Measurements from ENCODE around the gene LIMA1.
"Not testable (repeated sequence)": the region's sequence is repeated elsewhere in the genome, so short reads cannot be mapped to it uniquely, and the experiment has no call there.

The LIMA1 gene

DNA sequence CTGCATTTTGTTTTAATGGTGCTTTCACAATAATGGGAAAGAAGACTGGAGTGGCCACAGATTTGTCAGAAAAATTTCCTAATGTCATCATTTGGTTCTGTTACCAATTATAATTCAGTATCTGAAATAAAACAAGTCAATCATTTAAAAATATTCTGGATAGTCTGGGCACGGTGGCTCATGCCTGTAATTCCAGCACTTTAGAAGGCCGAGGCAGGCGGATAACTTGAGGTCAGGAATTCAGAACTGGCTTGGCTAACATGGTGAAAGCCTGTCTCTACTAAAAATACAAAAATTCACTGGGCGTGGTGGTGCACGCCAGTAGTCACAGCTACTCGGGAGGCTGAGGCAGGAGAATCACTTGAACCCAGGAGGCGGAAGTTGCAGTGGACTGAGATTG, 4.0 kb upstream of the LIMA1 start:
- no peak for DNase-seq (ENCODE audit: low read depth in 1 of 2, low spot score in 1 of 2)

DNA sequence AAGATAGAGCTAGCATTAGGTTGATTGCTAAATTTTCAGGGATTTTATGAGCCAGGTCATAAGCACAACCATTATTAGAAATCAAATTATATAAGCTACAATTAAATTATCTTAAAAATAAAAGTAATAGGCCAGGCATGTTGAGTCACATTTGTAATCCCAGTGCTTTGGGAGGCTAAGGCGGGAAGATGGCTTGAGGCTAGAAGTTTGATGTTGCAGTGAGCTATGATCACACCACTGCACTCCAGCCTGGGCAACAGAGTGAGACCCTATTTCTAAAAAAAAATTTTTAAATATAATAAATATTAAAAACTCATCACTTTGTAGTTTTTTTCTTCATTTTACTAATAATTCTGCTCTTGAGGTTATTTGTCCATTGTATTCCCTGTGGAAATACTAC, 1.9 kb upstream of the LIMA1 start:
- DNase-seq (ENCODE audit: low read depth in 1 of 2, low spot score in 1 of 2): no peak

DNA sequence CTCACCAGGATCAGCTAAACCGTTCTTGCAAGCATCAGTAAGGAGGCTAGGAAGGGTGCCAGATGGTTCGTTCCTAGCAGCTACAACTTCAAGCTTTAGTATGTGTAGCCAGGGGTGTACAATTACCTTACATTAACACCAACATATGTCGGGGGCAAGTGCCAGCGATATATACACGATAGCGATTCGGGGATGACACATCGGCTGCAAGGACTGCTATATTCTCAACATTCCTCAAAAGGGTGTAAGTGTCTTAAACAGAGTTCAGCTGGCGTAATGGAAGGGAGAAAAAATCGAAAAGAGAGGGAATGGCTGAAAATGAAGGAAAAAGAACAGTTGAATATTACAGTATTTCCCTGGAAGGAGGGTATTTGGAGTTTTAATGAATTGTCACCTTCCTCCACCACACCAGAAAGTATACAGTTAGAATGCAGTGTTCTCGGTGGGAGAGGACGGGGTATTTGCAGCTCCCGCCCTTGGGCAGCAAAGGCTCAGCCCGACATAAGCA, 545 bp downstream of the LIMA1 start:
- no peak for DNase-seq (ENCODE audit: low read depth in 1 of 2, low spot score in 1 of 2)

DNA sequence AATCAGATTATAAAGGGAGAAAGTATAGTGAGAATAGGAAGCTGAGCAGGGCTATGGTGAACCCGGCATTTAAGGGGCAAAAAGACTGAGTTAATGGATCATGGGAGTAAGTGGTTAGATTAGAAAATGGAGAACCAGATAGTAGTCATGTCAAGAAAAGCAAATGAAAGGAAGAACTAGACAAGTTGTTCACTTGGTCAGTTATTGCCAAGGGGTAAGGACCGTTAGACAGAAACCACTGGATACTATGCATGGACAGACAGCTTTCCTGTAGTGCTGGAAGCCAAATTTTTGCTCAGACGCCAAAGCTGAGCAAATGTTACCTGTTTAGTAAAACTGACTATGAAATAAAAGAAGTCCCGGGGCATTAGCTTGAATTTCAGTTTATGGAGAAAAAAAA, 3.8 kb downstream of the LIMA1 start:
- DNase-seq (ENCODE audit: low read depth in 1 of 2, low spot score in 1 of 2): no peak

DNA sequence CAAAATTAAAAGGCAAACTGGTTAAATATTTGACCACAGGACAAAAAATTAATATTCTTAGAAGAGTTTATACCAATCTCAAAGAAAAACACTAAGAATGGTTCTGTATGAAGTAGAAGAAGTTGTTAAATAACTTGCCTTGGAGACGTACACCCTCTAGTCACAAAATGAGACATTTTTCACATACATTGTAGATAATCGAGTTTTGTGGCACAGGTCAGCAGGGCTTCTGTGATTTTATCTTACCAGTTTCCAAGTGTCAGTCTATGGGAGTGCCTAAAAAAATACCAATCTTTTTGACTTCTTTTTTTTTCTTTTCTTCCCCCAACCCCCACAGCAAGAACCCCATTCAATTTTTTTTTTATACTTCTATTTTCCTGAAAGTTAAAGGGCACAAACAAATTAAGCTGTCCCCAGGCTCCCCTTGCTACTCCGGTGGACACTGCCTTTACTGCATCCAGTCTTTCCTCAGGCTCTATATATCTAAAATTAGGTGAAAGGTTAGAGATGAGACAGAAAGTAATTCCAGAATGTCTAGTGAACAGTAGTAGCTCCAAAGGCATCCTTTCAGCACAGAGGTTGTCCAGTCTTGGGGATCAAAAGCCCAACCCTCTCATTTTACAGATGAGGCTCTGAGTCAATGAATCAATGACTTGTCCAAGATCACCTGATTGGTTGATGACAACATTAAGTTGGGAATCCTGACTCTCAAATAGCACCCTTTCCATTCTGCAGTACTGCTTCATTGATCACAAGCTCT, 6.2 kb downstream of the LIMA1 start:
- no peak for DNase-seq (ENCODE audit: low read depth in 1 of 2, low spot score in 1 of 2)

DNA sequence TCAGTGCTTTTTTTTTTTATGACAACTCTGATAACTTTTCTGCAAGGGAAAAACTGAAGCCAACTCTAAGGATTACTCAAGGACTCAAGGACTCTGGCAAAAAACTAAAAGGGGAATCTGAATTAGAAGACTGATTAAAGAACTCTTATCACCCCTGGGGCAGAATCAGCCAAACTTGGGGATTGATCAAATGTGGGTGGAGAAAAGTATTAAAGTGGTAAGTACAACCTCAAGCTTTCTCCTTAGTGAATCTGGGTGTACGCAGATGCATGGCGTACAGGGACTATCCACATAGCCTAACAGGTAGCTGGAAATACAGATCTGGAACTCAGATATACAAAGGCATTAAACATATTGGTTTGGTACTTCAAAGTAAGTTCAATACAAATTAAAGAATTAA, 7.3 kb downstream of the LIMA1 start:
- DNase-seq (ENCODE audit: low read depth in 1 of 2, low spot score in 1 of 2): no peak

DNA sequence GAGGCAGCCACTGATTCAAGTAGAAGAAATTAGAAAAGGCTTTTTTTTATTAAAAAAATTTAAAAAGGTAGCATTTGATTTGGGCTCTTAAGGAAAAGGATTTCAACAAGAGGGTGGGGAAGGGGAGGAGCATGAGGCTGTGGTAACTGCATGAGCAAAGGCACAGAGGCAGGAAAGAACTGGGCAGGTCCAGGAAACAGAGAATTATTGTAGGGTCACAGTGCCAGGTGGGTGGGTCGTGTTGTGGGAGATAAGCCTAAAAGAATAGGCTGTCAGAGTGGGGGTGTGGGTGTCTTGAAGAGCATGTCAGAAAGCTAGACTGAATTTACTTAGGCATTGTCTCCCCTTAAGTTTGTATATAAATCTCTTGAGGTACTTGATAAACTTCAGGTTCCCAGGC, 7.8 kb downstream of the LIMA1 start:
- no peak for DNase-seq (ENCODE audit: low read depth in 1 of 2, low spot score in 1 of 2)

DNA sequence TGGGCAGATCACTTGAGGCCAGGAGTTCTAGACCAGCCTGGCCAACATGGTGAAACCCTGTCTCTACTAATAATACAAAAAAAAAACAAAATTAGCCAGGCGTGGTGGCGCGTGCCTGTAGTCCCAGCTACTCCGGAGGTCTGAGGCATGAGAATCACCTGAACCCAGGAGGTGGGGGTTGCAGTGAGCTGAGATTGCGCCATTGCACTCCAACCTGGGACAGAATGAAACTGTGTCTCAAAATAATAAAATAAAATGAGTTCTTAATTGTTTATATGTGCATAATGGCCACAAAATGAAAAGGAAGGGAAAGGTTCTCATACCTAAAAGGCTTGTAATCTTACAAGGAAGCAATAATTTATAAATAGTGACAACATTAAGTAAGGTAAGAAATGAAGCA, 8.2 kb downstream of the LIMA1 start:
- DNase-seq (ENCODE audit: low read depth in 1 of 2, low spot score in 1 of 2): not testable (repeated sequence)

DNA sequence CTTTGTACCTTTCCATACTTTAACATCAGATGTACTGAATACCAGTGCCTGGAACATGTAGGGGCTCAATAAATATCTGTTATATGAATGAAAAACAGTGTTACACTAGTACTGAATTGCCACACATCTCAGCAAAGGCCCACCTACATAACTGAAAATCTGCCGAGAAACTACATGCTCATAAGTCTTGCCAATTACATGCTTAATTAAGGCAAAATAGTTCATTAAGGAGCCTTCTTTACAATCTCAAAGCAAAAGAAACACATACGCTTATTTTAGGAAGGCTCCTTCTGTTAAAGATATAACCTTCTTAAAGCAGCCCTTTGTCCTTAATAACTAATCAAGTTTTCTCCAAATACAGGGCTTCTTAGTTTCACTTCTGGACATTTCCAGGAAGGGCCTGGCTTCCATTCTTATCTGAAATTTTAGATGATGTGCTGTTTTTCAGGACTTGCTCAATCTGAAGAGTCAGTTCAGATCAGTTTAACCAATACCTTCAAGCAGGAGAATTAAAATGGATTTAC, 11.5 kb downstream of the LIMA1 start:
- DNase-seq (ENCODE audit: low read depth in 1 of 2, low spot score in 1 of 2): no peak

DNA sequence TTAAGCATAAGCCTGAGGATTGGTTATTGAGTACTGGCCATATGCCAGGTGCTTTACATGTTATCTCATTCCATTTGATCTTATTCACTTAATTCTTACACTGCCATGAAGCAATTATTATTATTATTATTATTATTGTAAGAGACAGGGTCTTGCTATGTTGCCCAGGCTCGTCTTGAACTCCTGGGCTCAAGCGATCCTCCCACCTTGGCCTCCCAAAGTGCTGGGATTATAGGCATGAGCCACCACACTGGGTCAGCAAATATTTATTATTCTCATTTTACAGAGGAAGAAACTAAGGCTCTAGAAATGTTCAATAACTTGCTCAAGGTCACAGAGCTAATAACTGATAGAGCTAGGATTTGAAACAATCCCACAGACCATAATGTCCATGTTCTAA, 14.8 kb downstream of the LIMA1 start:
- DNase-seq (ENCODE audit: low read depth in 1 of 2, low spot score in 1 of 2): no peak

DNA sequence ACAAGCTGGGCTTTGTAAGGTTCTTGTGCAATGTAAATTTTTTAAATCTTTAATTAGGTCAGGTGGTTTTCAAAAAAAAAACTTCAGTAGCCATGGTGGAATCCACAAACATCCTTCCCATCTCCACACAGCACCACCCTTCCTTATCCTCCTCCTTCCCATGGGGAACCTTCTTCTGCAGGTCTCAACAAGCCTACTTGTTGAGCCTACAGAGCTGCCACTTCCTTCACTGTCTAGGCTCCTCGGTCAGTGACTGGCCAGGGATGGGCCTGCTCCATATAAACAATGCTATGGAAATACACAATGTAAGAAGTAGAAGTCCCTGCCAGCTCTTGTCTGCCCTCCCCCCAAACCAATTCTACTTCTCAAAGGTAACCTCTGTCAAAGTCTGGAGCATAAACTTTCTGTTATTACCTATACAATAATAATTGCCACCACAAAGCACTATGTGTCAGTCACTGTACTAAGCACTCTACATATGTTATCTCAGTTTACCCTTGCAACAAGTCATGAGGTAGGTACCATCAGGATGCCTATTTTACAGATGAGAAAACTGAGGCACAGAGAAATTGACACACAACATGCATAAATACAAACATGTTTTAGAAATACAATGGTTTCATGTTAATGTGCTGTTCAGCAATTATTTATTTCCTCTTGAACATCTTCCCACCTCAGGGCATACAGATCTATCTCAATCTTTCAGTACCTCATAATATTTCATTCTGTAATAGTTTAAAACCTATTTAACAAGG, 17.4 kb downstream of the LIMA1 start:
- DNase-seq (ENCODE audit: low read depth in 1 of 2, low spot score in 1 of 2): no peak

DNA sequence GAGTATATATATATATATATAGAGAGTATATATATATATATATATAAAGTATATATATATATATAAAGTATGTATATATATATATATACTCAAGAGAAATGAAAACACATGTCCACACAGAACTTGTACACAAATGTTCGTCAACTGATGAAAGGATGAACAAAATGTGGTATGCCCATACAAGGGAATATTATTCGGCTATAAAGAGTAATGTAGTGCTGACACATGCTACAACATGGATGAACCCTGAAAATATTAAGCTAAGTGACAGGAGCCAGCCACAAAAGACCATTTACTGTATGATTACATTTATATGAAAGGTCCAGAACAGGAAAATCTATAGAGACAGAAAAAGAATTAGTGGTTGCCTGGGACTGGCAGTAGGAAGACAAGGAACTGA, 19.5 kb downstream of the LIMA1 start:
- no peak for DNase-seq (ENCODE audit: low read depth in 1 of 2, low spot score in 1 of 2)

DNA sequence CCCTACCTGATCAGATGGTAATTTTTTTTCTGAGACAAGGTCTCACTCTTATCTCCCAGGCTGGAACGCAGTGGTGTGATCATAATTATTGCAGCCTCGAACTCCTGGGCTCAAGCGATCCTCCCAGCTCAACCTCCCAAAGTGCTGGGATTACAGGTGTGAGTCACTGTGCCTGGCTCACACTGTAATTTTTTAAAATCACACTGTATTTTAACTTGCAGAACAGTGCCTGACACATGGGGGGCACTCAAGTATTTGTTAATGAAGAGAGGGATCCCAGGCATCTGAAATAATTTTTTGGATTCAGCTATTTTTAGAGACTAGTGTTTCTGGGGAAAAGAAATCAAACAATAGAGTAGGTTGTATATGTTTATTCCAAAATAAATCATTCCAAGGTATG, 21.7 kb downstream of the LIMA1 start:
- DNase-seq (ENCODE audit: low read depth in 1 of 2, low spot score in 1 of 2): no peak

DNA sequence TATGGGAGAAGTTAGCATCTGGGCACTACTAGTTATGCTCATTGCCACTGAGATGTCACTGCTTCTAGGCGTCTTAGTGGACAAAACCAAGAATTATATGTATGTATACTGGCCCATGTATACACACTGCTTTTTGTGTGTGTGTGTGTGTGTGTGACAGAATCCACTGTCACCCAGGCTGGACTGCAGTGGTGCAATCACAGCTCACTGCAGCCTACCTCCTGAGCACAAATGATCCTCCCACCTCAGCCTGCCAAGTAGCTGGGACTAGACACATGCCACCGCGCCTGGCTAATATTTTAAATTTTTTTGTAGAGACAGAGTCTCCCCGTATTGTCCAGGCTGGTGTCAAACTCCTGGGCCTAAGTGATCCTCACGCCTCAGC, 25.2 kb downstream of the LIMA1 start:
- no peak for DNase-seq (ENCODE audit: low read depth in 1 of 2, low spot score in 1 of 2)

DNA sequence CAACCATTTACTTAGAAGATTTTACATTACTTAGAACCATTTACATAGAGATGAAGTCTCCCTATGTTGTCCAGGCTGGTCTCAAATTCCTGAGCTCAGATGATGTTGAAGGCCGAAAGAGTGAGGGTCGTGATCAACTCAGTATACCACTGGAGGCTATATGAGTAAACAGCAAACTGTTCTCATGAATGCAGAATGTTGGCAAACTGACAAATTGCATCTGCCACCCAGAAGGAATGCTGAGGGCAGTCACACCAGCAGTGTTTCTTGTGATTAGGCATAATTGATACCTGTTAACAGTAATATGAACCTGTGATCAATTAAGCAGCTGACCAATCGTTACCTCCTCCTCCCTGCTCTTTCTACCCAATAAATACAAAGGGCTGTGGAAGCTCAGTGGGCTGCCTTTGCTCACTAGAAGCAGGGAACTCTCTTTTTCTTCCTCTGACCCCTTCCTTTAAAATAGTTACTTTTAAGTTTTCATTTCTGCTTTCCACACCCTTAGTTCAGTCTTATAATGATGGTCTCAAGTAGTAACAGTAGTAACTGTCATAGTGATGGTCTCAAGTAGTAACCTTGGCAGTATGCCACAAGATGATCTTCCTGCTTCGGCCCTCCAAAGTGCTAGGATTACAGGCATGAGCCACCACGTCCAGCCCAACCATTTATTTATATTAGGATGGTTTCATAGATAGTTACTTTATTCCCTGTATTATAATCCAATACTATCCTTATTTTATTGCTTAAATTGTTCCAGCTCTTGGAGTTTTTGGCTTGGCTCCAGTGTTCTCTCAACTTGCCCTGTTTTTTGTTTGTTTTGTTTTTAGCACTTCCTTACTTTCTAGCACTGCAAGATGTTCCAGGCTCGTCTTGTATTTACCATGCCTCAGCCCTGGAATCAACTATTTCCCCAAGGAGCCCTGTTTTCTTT, 25.8 kb downstream of the LIMA1 start:
- DNase-seq (ENCODE audit: low read depth in 1 of 2, low spot score in 1 of 2): no peak

DNA sequence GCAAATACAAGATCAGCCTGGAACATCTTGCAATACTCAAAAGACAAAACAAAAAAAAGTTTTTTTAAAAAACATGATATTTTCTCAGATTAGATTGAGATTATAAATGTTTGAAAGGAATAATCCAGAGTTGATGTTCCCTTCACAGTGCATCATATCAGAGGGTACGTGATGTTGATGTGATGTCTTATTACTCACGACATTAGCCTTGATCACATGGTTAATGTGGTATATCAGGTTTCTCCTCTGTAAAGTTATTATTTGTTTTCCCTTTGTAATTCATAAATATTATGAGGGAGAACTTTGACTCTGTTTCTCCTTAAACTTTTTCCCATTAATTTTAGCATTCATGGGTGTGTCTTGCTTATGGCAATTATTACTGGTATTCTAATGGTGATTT, 26.6 kb downstream of the LIMA1 start:
- no peak for DNase-seq (ENCODE audit: low read depth in 1 of 2, low spot score in 1 of 2)

DNA sequence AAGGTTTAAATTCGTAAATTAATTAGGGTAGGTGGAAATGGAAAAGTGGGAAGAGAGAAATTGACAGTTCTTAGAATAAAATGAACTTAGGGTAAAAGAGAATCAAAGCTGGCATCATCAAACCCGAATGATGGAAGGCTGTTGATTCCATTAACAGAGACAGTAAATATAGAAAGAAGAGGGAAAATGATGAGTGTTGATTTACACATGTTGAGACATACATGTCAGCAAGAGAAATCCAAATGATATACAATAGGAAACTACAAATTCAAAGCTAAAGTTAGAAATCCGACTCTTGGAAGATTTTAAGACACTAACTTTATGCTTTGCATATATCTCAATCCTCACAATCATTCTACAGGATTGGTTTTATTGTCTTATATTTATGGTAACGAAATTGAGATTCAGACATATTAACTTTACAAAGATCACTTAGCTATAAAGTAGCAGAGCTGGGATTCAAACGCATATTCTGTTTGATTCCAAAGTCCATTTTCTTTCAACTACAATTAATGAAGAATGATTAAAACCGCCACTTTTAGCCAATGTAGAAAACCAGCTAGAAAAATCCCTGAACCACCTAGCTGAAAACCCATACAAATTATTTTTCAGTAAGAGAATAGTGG, 30.2 kb downstream of the LIMA1 start:
- DNase-seq (ENCODE audit: low read depth in 1 of 2, low spot score in 1 of 2): no peak

DNA sequence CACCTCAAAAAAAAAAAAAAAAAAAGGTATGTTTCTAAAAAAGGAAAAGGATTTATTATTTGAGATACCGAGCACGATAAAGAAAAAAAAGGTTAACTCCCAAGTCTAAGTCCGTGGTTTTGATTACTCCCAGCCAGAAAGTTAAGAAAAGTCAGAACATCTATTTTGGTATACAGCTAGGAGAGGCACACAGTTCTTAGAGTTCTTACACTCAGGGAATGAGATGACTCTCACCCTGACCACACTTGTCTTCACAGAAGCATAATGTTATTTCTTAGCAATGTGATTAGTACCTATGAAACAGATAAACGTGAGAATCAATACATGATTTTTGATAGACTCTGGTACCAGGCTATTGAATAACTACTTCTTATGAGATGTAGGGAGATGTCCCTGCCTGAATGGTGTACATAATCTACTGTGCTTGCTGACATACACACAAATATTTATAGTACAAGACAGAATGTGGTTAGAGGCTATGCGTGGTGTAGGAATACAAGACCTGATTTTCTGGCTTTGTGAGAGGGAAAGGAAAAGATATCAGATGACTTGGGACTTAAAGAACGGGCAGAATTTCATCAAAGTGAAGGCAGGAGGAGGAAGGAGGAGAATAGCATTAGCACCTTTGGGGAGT, 31.6 kb downstream of the LIMA1 start:
- no peak for DNase-seq (ENCODE audit: low read depth in 1 of 2, low spot score in 1 of 2)

DNA sequence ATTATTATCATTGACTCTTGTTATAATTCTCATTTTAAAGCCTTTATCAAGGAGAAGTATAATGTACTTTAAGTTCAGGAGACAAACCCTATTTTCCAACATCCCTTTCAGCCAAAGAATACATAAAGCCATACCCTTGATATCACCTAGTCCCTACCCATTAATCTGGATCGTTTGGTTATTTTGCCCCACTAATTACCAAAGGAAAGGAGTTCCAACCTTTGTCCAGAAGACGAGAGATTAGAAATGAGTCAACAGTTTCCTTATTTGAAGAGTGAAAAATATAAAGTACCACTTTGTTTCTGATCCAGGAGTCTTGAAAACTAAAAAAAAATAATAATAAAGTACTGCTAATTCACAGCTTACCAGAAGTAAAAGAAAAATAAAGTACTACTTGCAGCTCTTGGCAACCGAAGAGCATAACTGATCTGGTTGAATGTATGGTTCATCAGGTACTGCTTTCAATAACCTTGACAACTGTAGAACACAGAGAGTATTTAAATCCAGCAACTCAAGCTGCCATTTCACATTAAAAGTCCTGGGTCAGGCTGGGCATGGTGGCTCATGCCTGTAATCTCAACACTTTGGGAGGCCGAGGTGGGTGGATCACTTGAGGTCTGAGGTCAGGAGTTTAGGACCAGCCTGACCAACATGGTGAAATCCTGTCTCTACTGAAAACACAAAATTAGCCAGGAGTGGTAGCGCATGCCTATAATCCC, 33.7 kb downstream of the LIMA1 start:
- DNase-seq (ENCODE audit: low read depth in 1 of 2, low spot score in 1 of 2): no peak

DNA sequence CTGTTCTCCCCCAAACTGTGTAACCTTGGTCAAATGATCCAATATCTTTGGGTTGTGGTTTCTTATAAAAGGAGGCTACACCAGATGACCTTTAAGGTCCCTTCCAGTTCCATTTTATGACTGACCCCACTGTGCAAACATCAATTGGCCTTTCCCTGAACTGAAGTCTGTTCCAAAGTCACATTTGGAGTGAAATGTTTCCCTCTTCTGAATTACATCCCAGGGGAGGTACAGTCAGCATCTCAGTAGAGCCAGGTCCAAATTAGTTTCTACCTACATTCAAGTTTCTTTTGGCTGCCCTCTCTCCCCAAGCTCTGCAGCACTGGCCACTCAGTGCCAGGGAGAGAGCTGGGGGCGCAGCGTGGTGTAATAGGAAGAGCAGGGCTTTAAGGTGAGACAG, 34.4 kb downstream of the LIMA1 start:
- DNase-seq (ENCODE audit: low read depth in 1 of 2, low spot score in 1 of 2): no peak
